ENCODE results near the gene ANKRD26. TPM values are rescaled to one million over a fixed set of nuclear protein-coding genes. Genes with fewer than 3 reads are reported as not detected.

ANKRD26 gene
- total RNA-seq: 1 to 10 TPM; 2.1 to 4.3 (median 3.4) TPM
- long read RNA-seq, partial matches to known transcripts: 3 of 4 reads
- long read RNA-seq, other reads (novel, unspliced or antisense): 1 of 4 reads

- TF ChIP-seq POLR2A (IDR thresholded peaks at IDR 0.05): peak; percentile 78
- TF ChIP-seq, protein P1, sequence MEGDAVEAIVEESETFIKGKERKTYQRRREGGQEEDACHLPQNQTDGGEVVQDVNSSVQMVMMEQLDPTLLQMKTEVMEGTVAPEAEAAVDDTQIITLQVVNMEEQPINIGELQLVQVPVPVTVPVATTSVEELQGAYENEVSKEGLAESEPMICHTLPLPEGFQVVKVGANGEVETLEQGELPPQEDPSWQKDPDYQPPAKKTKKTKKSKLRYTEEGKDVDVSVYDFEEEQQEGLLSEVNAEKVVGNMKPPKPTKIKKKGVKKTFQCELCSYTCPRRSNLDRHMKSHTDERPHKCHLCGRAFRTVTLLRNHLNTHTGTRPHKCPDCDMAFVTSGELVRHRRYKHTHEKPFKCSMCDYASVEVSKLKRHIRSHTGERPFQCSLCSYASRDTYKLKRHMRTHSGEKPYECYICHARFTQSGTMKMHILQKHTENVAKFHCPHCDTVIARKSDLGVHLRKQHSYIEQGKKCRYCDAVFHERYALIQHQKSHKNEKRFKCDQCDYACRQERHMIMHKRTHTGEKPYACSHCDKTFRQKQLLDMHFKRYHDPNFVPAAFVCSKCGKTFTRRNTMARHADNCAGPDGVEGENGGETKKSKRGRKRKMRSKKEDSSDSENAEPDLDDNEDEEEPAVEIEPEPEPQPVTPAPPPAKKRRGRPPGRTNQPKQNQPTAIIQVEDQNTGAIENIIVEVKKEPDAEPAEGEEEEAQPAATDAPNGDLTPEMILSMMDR (IDR thresholded peaks at IDR 0.05): peak in 2 of 4 donors; percentile 8 to 11
- Histone ChIP-seq H3K27me3 (no peaks in the 10 kb centered on the region), H3K36me3 (no peaks in the 10 kb centered on the region), H3K9me3 (no peaks in the 10 kb centered on the region), H3K4me3 (peak within 1 kb of the TSS; percentile 65 to 95 (median 89)), H3K27ac (peak within 1 kb of the TSS; percentile 78 to 89 (median 80)), H3K4me1 (peaks cover 0 to 4% (median 0%) of the 10 kb centered on the region in 4 donors)
- ATAC-seq: peak; percentile 89 to 93 (median 92)
- peak; percentile 97 to 99 (median 98) for DNase-seq
- intact Hi-C loops (cut with DNase I): no loop called here
- WGBS (ENCODE audit: insufficient coverage, low coverage, low lambda C conversion rate, missing lambda C conversion rate): under 1% methylated on average over 42 of the region's 65 CpGs
Observed at GRCh38 chr10:27099916-27100812, at the start of gene ANKRD26. Gene ANKRD26 (minus strand): TSS chr10:27100494. CDS start chr10:27100326, 168 bp downstream.

- no peak for ATAC-seq
- peaks cover 0 to 9% (median 0%) of the 10 kb centered on the region in 4 donors for H3K4me1 ChIP-seq
- no peak overlapping the region for H3K27ac ChIP-seq
- intact Hi-C loops (cut with DNase I): no loop called here
- H3K4me3 ChIP-seq: no peak overlapping the region
- H3K9me3 ChIP-seq: no peaks in the 10 kb centered on the region
- DNase-seq: no peak
- no peak for TF ChIP-seq POLR2A (IDR thresholded peaks at IDR 0.05)
- TF ChIP-seq, protein P1 (IDR thresholded peaks at IDR 0.05): no peak
- no peaks in the 10 kb centered on the region for H3K27me3 ChIP-seq
- peaks cover 0 to 45% (median 25%) of the 10 kb centered on the region in 4 donors for H3K36me3 ChIP-seq
- WGBS (ENCODE audit: insufficient coverage, low coverage, low lambda C conversion rate, missing lambda C conversion rate): 50% methylated on average over 2 of the region's 5 CpGs
Observed at GRCh38 chr10:27147701-27148100, 47.4 kb upstream of the ANKRD26 start.

DNA sequence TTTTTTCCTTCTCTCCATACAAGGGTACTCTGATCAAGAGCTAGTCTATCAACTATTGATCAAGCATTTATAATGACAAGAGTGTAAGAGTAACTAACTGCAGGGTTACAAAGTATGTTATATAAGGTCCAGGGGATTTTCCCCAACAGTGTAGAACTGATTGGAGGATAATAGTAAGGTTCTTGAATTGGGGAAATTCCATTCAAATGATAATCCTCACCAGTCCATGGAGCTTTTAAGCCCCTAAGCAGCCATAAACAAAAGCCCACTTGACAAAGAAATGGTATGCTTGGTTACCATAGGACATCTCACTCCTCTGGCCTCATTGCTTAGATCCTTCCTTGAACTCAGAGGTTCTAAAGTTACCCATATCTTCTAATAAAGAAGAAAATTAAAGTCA lies 45.6 kb upstream of the ANKRD26 start:
- DNase-seq (no peak), ATAC-seq (no peak)
- H3K9me3 ChIP-seq: no peaks in the 10 kb centered on the region
- no peak for TF ChIP-seq POLR2A (IDR thresholded peaks at IDR 0.05)
- TF ChIP-seq, protein P1 (IDR thresholded peaks at IDR 0.05): no peak
- no peaks in the 10 kb centered on the region for H3K27me3 ChIP-seq
- intact Hi-C loops (cut with DNase I): no loop called here
- no peak overlapping the region for H3K27ac ChIP-seq
- H3K36me3 ChIP-seq: peaks cover 0 to 59% (median 28%) of the 10 kb centered on the region in 4 donors
- H3K4me1 ChIP-seq: no peaks in the 10 kb centered on the region
- H3K4me3 ChIP-seq: no peak overlapping the region

DNA sequence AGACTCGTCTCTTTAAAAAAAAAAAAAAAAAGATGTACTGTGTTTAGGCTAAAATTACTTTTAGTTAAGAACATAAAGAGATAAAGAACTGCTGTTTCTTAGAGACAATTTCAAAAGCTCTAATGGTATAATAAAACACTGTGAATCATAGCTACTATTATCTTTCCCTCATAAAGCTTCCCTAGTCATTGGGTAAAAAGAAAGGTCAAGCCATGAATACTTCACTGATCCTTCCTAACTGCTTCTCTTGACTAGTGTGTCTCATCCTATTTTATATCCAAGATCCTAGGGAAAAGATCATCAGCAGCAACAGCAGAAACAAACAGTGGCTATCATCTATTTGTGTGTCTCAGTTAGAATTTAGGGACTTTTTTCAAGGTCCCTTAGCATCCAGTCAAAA lies 43.4 kb upstream of the ANKRD26 start:
- no peaks in the 10 kb centered on the region for H3K9me3 ChIP-seq
- no peak overlapping the region for H3K4me3 ChIP-seq
- no peaks in the 10 kb centered on the region for H3K4me1 ChIP-seq
- 100% methylated on average over 1 of the region's 1 CpG for WGBS (ENCODE audit: insufficient coverage, low coverage, low lambda C conversion rate, missing lambda C conversion rate)
- H3K27me3 ChIP-seq: no peaks in the 10 kb centered on the region
- TF ChIP-seq POLR2A (IDR thresholded peaks at IDR 0.05): no peak
- TF ChIP-seq, protein P1 (IDR thresholded peaks at IDR 0.05): no peak
- no peak for ATAC-seq
- H3K36me3 ChIP-seq: peaks cover 0 to 73% (median 29%) of the 10 kb centered on the region in 4 donors
- no peak overlapping the region for H3K27ac ChIP-seq
- no peak for DNase-seq
- intact Hi-C loops (cut with DNase I): no loop called here

All from right lobe of liver (tissue), 6 donors.